LHCN-M2 (cell line): ENCODE measurements around the gene CEL. TPM values are rescaled to one million over a fixed set of nuclear protein-coding genes. Genes with fewer than 3 reads are reported as not detected.
"Not testable (repeated sequence)": the region's sequence is repeated elsewhere in the genome, so short reads cannot be mapped to it uniquely, and the experiment has no call there.

Experiments used
- DNase-seq: peaks from one replicate; pipeline ENCODE4 v3.0.0-alpha.2; 2012; ENCODE audit warnings: low read depth
- total RNA-seq: library from RNA; depleted of rRNA; stranded (reverse); fragments of >200 nt; gene quantifications from 2 replicates; pipeline ENCODE4 v1.2.3, GENCODE V29; 2014

The CEL gene
- total RNA-seq, 1 experiment from 2014 or later: 0.57 TPM

DNA sequence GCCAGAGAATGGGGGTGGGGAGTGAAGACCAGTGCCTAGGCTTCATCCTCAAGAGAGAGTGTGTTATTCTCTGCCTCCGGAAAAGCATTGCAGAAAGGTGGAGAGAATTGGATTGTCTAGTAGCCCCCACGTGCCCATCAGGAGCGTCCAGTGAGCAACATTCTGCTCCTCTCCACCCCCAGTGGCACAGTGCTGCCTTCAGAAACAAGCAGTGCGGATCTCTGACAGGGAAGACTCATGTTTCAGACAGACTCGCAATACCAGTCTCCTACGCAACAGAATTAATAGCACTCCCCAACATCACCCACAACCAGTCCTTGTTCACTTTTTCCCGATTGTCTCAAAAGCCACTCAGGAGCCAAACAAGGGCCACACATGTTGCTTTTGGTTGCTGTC, 14.9 kb upstream of the CEL start:
- no peak for DNase-seq

DNA sequence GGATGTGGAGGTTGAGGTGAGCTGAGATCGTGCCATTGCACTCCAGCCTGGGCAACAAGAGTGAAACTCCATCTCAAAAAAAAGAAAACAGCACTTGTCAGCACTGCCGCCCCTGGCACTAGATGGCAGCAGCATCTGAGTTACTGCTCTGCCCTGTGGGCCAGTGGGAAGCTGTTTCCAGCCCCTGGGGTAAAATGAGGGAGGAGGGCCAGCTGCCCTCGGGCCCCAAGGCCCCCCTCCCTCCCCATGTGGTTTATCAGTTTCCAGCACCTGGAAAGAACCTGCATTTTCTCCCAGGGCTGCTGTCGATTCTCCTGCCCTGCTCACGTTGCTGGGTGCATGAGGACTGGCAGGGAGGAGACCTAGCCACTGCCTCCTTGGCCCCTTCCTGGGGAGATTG, 13.2 kb upstream of the CEL start:
- DNase-seq: no peak

DNA sequence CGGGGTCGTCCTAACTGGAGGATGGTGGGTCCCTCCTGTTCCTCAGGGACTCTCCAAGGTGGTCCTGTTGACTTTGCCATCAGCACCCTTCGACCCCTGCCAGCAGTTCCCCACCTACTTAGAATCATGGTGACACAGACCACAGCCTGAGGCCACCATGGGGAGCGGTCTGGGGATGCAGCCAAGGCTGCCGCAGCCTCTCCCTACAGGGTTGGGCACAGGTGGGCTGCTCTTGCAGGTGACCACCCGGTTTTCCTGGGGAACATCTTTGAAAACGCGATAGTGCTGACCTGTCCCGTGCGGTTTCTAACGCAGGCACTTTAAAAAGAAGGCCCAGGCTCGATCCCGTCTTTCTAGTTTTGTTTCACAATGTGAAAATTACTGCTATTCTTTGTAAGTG, 12.7 kb upstream of the CEL start:
- no peak for DNase-seq

DNA sequence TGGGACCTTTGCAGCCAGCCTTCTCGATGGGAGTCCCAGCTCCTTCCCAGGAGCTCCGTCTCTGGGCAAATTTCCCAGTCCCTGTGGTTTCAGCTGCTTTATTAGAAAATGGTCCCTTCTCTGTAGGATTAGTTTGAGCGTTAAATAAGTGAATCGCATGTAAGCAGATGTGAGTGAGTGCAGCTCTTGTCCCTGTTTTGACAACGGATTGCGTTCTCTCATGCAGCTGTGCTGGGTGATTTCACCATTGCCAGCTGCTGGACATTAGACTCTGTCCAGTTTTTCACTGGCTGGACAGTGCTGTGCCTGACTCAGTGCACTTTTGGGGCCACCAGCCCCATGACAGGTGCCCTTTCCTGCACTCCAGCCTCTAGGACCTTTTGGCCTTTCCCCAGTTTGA, 11.6 kb upstream of the CEL start:
- peak; percentile 93 for DNase-seq

DNA sequence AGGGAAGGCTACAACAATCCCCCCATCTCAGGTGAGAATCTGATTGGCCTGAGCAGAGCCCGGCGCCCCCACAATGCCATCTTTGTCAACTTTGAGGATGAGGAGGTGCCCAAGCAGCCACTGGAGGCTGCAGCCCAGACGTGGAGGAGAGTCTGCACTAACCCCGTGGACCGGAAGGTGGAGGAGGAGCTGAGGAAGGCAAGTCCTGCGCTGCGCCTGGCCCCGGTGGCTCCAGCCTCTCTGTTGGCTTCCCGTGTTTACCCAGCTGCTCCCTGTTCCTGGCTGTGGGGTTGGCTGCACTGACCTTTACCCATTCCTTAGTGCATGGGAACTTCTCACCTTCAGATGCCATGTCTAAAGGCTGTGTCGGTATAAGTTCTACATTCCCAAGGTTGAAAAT, 11.0 kb upstream of the CEL start:
- peak; percentile 38 for DNase-seq

DNA sequence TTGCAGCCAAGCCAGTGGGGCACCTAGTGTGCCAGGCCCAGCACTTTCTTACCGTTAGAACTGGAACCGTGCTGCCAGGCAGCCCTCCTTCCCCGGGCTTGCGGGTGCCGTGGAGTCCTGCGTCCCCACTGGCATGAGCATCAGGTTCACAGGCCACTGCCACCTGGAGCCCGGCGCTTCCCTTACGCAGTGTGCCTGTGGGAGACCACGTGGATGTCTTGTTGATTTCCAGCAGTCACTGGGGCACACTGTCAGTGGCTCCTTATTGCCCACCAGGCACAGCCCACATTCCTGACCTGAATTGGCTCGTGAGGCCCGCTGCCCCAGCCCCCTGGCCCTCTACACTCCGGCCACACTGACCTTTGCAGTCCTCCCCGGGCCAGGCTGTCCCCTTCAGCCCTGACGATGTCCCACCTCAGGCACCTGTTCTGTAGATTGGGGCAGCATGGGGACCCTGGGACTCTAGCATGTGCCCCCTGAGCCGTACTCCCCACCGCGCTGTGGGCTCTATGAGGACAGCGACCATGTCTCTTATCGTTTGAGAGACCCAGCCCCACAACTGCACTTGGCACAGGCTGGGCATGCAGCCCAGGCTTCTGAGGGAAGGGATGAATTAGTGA, 10.4 kb upstream of the CEL start:
- DNase-seq: no peak

DNA sequence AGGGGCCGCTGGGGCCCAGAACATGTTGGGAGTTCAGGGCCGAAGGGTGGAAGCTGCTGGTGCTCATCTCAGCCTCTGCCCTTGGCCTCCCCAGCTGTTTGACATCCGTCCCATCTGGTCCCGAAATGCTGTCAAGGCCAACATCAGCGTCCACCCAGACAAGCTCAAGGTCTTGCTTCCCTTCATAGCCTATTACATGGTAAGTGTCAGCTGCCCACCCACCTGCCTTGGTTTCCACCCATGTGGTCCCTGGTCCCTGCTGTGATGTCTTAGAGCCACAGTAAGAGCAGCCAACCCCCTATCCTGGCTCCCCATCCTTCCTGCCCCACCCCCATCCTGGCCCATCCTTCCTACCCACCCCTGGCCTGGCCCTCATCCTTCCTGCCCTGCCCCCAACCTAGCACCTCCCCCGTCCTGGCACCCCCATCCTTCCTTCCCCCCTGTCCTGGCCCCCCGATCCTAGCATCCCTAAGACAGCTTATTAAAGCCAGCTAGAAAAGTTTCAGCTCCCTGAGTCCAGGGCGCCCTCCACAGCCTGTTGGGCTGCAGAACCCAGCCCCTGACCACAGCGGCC, 9.7 kb upstream of the CEL start:
- no peak for DNase-seq

DNA sequence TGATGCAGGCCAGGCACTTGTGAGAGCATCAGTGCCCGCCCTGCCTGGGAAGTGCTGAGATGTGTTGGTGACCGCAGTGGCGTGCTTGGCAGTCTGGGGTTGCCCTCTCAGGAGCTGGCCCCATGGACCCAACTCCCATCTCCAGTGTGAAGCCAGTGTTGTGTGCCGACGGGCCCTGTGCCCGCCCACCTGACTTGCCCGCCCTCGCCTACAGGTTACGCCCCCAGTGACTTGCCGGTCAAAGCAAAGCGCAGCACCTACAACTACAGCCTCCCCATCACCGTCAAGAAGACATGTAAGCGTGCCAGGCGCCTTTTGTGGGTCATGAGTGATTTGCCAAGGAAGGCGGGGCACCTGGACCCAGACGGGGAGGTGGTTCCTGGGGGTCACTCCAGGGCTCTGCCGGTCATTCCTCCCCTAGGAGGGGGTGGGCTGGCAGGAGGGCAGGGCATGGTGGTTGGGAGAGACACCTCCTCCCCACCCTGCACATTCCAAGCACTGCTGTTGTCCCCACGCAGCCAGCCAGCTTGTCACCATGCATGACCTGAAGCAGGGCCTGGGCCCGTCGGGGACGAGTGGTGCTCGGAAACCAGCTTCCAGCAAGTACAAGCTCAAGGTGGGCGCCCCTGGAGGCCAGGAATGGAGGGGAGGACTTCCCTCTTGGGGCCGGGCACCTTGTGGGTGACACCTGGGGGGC, 7.4 kb upstream of the CEL start:
- no peak for DNase-seq

DNA sequence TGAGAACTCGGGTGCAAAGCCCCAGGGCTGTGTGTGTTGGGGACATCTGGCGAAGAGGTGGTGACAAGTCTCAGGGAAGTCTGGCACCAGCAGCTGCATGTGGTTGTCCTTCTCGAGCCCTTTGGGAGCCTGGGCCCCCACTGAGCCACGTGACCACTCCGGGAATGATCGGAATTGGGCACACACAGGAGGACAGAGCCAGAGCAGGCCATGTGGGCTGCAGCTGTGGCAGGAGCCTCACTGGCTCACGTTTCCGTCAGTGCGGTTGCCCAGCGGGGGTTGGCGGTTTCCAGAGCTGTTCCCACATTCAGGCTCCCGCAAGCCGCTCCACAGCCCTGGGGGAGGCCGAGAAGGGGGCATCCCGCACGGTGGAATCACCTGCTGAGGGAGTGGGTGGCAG, 6.8 kb upstream of the CEL start:
- peak; percentile 91 for DNase-seq

DNA sequence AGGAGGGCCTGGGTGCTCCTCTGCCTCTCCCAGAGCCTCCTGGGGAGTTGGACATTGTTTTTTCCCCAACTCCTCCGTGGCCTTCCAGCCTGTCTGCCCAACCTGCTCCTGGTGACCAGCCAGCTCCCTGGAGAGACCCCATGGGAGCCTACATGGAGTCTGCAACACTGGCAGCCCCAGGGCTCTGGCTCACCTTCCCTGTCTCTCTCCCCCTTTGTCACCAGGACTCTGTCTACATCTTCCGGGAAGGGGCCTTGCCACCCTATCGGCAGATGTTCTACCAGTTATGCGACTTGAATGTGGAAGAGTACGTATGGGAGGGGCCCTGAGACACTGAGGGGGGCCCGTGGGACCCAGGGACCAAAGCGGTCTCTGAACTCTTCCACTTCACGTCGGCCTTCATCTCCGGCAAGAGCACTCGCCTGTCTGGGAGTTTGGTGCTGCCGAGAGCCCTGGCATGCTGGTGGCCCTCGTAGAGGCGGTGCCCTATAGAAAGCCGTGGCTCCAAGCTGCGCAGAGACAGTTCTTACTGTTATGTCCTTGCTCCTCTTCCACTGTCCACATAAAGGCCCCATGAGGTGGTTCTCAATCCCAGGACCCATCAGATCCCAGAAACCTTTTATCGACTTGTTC, 5.9 kb upstream of the CEL start:
- DNase-seq: no peak

DNA sequence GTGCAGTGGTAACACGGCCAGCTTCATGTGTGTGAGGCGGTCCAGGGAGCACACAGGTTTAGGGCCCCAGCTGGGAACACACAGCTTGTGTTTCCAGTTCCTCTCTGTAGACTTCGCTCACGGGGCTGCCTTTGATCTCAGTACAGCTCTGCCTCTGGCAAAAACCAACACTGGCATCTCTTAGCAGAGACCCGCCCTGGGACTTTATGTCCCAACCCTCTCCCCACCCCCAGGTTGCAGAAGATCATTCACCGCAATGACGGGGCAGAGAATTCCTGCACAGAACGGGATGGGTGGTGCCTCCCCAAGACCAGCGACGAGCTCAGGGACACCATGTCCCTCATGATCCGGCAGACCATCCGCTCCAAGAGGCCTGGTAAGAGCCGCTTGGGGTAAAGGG, 5.2 kb upstream of the CEL start:
- no peak for DNase-seq

DNA sequence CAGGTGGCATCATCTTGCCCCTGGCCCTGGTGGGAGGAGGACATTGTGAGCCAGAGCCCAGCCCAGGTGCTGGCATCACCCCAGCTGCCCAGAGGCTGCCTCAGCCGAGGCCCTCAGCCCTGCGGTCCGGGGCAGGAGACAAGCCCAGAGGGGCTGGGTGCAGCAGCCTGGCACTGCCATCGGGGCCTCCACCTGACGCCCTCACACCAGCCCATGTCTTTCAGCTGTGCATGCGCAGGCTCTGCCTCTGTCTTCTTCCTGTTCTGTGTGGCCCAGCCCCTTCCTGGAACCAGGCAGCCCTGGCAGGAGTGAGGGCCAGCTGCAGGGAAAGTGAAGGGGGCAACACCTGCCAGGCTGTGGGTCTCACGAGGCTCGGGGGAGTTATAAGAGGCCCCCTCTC, 4.8 kb upstream of the CEL start:
- no peak for DNase-seq

DNA sequence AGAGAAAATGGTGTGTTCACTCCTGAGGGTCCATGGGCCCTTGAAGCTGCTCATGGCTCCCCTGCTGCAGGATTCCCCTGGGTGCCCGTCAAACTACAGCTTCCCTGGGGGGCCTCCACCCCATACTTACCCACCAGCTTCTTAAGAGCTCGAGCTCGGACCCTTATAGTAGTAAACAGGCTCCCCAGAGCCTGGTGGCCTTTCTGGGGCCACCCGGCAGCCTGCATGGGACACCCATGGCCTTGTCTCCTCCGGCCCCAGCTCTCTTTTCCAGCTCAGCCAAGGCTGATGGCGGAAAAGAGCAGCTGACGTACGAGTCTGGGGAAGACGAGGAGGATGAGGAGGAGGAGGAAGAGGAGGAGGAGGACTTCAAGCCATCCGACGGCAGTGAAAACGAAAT, 4.2 kb upstream of the CEL start:
- no peak for DNase-seq

DNA sequence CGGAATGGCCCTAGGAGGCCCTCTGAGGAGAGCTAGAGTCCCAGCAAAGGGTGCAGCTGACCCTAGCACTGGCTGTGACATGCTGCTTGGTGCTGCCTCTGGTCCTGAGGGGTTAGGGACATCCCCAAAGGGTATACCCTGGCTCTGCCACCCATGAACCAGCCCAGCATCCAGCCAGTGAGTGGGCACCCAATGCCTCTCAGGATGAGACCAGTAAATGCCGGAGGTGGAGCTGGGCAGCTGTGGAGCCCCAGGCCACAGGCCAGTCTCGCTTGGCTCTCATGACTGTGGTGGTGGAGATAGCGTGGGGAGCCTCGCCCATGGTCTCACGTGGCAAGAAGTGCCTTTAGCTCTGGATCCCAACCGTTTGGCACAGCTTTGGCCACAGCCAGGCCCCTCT, 3.7 kb upstream of the CEL start:
- DNase-seq: no peak

DNA sequence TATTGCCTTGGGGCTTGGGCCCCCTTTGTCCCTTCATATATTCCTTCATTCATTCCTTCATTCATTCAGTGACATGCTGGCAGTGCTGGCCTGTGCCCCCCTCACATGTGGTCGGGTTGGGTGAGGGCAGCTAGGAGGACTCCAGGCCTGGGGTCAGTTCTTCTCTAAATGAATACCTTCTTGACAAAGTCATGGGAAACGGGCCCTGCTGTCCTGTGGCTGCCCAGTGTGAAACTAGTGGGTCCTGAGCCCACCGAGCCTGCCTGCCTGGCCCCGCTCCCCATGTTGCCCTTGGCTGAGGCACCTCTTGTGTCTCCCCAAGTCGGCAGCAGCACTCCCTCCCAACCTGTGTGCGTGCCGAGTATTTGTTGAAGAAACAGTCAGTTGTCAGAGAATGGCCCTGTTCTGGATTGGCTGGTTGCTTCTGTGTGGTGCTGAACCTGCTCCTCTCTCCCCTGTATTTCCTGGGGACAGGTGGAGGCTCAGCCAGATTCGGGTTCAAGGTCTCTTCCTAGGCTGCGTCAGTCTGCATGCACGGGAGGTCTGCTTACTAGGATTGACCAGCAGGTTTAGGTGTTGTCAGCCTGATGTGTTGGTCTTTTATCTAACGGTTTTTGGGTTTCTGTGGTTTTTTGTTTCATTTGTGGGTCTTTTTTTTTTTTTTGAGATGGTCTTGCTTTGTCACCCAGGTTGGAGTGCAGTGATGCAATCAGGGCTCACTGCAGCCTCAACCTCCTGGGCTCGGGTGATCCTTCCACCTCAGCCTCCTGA, 3.0 kb upstream of the CEL start:
- no peak for DNase-seq

DNA sequence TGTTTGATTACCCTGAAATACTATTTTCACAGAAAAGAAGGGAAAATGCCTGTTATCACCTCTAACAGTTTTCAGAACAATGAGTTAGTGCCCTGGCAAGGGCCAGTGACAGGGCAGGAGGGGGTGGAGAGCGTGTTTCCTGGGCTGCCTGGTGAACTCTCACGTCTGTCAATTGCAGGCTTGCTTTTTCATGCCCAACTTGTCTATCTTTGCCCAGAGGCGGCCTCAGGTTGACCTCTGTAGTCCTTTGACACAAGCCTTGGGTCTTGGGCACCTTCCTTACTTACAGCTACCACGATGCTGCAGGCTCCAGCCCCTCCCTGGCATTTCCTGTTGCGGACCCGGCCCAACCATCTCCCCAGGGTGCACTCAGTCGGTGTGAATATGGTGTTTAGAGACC, 2.2 kb upstream of the CEL start:
- no peak for DNase-seq

DNA sequence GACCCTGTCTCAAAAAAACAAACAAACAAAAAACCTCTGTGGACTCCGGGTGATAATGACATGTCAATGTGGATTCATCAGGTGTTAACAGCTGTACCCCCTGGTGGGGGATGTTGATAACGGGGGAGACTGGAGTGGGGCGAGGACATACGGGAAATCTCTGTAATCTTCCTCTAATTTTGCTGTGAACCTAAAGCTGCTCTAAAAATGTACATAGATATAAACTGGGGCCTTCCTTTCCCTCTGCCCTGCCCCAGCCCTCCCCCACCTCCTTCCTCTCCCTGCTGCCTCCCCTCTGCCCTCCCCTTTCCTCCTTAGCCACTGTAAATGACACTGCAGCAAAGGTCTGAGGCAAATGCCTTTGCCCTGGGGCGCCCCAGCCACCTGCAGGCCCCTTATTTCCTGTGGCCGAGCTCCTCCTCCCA, 1.4 kb upstream of the CEL start:
- DNase-seq: no peak

DNA sequence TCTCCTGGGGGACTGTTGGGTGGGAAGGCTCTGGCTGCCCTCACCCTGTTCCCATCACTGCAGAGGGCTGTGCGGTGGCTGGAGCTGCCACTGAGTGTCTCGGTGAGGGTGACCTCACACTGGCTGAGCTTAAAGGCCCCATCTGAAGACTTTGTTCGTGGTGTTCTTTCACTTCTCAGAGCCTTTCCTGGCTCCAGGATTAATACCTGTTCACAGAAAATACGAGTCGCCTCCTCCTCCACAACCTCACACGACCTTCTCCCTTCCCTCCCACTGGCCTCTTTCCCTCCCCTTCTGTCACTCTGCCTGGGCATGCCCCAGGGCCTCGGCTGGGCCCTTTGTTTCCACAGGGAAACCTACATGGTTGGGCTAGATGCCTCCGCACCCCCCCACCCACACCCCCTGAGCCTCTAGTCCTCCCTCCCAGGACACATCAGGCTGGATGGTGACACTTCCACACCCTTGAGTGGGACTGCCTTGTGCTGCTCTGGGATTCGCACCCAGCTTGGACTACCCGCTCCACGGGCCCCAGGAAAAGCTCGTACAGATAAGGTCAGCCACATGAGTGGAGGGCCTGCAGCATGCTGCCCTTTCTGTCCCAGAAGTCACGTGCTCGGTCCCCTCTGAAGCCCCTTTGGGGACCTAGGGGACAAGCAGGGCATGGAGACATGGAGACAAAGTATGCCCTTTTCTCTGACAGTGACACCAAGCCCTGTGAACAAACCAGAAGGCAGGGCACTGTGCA, 590 bp upstream of the CEL start:
- DNase-seq: not testable (repeated sequence)

DNA sequence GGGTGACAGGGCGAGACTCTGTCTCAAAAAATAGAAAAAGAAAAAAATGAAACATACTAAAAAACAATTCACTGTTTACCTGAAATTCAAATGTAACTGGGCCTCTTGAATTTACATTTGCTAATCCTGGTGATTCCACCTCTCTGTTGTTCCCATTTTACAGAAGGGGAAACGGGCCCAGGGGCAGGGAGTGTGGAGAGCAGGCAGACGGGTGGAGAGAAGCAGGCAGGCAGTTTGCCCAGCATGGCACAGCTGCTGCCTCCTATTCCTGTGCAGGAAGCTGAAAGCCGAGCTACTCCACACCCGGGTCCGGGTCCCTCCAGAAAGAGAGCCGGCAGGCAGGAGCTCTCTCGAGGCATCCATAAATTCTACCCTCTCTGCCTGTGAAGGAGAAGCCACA, 788 bp downstream of the CEL start:
- not testable (repeated sequence) for DNase-seq

DNA sequence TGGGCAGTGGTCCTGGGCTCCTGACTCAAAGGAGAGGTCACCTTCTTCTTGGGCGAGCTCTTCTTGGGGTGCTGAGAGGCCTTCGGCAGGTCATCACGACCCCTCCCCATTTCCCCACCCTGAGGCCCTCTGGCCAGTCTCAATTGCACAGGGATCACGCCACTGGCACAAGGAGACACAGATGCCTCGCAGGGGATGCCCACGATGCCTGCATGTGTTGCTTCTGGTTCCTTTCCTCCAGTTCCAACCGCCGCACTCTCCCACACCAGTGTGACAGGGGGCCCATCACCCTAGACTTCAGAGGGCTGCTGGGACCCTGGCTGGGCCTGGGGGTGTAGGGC, 1.3 kb downstream of the CEL start:
- DNase-seq: no peak

DNA sequence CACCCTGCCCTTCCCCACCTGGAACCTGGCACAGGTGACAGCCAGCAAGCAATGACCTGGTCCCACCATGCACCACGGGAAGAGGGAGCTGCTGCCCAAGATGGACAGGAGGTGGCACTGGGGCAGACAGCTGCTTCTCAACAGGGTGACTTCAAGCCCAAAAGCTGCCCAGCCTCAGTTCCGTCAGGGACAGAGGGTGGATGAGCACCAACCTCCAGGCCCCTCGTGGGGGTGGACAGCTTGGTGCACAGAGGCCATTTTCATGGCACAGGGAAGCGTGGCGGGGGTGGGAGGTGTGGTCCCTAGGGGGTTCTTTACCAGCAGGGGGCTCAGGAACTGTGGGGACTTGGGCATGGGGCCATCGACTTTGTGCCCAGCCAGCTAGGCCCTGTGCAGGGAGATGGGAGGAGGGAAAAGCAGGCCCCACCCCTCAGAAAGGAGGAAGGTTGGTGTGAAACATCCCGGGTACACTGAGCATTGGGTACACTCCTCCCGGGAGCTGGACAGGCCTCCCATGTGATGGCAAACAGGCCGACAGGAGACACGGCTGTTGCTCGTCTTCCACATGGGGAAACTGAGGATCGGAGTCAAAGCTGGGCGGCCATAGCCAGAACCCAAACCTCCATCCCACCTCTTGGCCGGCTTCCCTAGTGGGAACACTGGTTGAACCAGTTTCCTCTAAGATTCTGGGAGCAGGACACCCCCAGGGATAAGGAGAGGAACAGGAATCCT, 1.9 kb downstream of the CEL start:
- DNase-seq: no peak
